Keratinocyte (primary cell): Measurements from ENCODE around the gene TBR1. TPM values are rescaled to one million over a fixed set of nuclear protein-coding genes. Genes with fewer than 3 reads are reported as not detected.

Experiments
- DNase-seq: peaks from one replicate; pipeline ENCODE4 v3.0.0-alpha.2; 2011; ENCODE audit warnings: low read depth, missing footprints, low spot score
- FAIRE-seq: peaks from 2 replicates; lab custom pipeline; 2011; peaks lifted over from hg19 to GRCh38; lab: Jason Lieb, UNC
- H2AFZ ChIP-seq: 2 replicates; pipeline ENCODE4 v1.6.0; 2012; ENCODE audit warnings: low read length, control low read depth, inconsistent platforms; ENCODE audit not compliant: control insufficient read depth
- H3K27ac ChIP-seq: 2 replicates; pipeline ENCODE4 v1.5.1; 2011; ENCODE audit warnings: low read length; ENCODE audit not compliant: control insufficient read depth, insufficient read depth
- H3K27me3 ChIP-seq: 3 replicates; pipeline ENCODE4 v1.6.0; 2011; ENCODE audit warnings: low read length; ENCODE audit not compliant: control insufficient read depth, insufficient read depth; ENCODE audit errors: extremely low read depth
- H3K36me3 ChIP-seq, 2 experiments: 2 replicates in 1 of 2; 3 replicates in 1 of 2; pipeline ENCODE4 v1.5.1; 2011; ENCODE audit warnings: low read length in 2 of 2, mild to moderate bottlenecking in 1 of 2; ENCODE audit not compliant: control insufficient read depth in 2 of 2, insufficient read depth in 2 of 2; ENCODE audit errors: extremely low read depth in 1 of 2
- H3K4me1 ChIP-seq: 3 replicates; pipeline ENCODE4 v1.5.1; 2011; ENCODE audit warnings: low read length; ENCODE audit not compliant: control insufficient read depth, insufficient read depth; ENCODE audit errors: extremely low read depth
- H3K4me2 ChIP-seq: 3 replicates; pipeline ENCODE4 v1.6.0; 2011; ENCODE audit warnings: low read depth, low read length; ENCODE audit not compliant: control insufficient read depth, insufficient read depth; ENCODE audit errors: extremely low read depth
- H3K4me3 ChIP-seq, 3 experiments: fragments of 200-600 bp in 1 of 3; sonication (generic) in 1 of 3; 2 replicates in 2 of 3; 3 replicates in 1 of 3; pipeline ENCODE4 v1.5.1; 2011 to 2016; ENCODE audit warnings: low read length in 3 of 3, mild to moderate bottlenecking in 3 of 3, control low read depth in 2 of 3, inconsistent platforms in 1 of 3, low read depth in 1 of 3, mixed read lengths in 1 of 3, mixed run types in 1 of 3, moderate library complexity in 1 of 3; ENCODE audit not compliant: control insufficient read depth in 2 of 3, insufficient read depth in 2 of 3; ENCODE audit errors: extremely low read depth in 1 of 3
- H3K79me2 ChIP-seq: 2 replicates; pipeline ENCODE4 v1.6.0; 2012; ENCODE audit warnings: low read length; ENCODE audit not compliant: control insufficient read depth, insufficient read depth
- H3K9ac ChIP-seq: 3 replicates; pipeline ENCODE4 v1.6.0; 2011; ENCODE audit warnings: low read length; ENCODE audit not compliant: control insufficient read depth, insufficient read depth; ENCODE audit errors: extremely low read depth
- H3K9me1 ChIP-seq: 3 replicates; pipeline ENCODE4 v1.6.0; 2011; ENCODE audit warnings: low read length; ENCODE audit not compliant: control insufficient read depth, insufficient read depth; ENCODE audit errors: extremely low read depth
- H3K9me3 ChIP-seq: 2 replicates; pipeline ENCODE4 v1.5.1; 2012; ENCODE audit warnings: low read depth, low read length; ENCODE audit not compliant: control insufficient read depth
- H4K20me1 ChIP-seq: 3 replicates; pipeline ENCODE4 v1.6.0; 2011; ENCODE audit warnings: low read length; ENCODE audit not compliant: control insufficient read depth, insufficient read depth; ENCODE audit errors: extremely low read depth
- EZH2 ChIP-seq: IDR thresholded peaks from one replicate; pipeline ENCODE4 v1.6.1; 2012; ENCODE audit warnings: inconsistent platforms, mild to moderate bottlenecking, low read length, moderate library complexity
- dilution Hi-C: fragments of 300-500 bp; cut with MboI; formaldehyde crosslinking; loops from one replicate; pipeline ENCODE4 v1.7.0; 2020; ENCODE audit warnings: low sequenced_read_pairs; ENCODE audit not compliant: extremely low pct_ligation_motif_present
- polyA plus RNA-seq, 5 experiments: library from polyadenylated mRNA; depleted of rRNA in 3 of 5; stranded (reverse) in 3 of 5; stranded (forward) in 1 of 5; unstranded in 1 of 5; fragments of >200 nt; gene quantifications; 1 replicate in 1 of 5; 2 replicates in 3 of 5; 3 replicates in 1 of 5; pipeline versions ENCODE4 v1.2.1 to v1.2.3, GENCODE V29; 2011 to 2012; ENCODE audit warnings: missing spikeins in 2 of 5, low read depth in 1 of 5, low replicate concordance in 1 of 5
- TF ChIP-seq, protein P1 (sequence below), 3 experiments: IDR thresholded peaks in 1 of 3; conservative IDR thresholded peaks in 1 of 3; optimal IDR thresholded peaks in 1 of 3; 2 replicates in 2 of 3; 3 replicates in 1 of 3; pipeline versions ENCODE3 to v1.5.1; 2011; ENCODE audit warnings: low read length in 3 of 3, mild to moderate bottlenecking in 3 of 3, moderate library complexity in 2 of 3, control low read depth in 1 of 3, inconsistent platforms in 1 of 3; ENCODE audit not compliant: insufficient read depth in 2 of 3; ENCODE audit errors: extremely low read depth in 1 of 3

Gene TBR1
- polyA plus RNA-seq, 1 donor (not counting 4 experiments of a cell fraction or from before 2014, with no cell fraction given), result 0.03 TPM

DNA sequence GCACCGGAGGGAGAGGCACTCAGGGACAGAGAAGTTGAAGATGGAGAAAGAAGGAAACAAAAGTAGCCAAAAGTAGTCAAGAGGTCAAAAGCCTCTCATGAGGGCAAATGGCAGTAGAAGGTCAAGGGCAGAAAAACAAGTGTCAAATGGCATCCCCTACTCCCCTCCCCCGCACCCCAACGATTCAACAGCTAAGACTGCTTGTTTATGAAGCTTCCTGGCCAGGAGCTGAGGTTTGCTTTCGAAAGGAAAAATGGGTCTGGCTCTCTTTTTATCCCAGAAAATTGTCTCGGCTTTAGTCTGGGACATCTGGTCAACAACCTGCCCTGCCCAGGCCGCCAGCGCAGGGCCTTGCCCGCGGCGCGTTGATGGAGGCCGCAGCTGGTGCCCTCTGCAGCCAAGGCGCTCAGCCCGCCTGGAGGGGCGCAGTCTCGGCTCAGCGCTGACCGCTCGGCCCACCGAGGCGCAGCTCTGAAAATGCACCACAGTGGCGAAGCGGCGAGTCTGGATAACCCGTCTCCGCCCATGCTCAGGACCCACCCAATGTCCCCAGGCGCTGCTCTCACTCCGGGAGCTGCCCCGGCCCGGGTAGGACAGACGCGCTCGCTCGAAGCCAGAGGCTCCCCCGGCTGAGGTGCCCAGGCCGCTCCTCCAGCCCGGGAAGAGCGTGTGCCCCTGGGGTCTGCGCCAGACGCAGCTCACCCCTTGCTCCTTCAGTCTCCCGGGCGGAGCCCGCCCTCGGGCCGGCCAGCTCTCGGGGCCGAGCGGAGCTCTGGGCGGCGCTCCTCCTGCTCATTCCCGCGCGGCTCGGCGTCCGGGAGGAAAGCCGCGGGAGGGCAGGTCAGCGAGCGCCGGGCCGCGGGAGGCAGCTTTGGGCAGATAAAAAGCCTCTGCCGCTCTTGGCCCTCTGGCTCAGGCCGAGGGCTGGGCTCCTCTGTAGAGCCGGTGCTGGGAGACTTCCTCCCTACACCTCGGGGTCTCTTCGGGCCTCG is 1.8 kb upstream of the TBR1 start:
- peaks cover 11% of the 10 kb centered on the region for H3K4me1 ChIP-seq
- TF ChIP-seq EZH2, result peak; percentile 9
- TF ChIP-seq, protein P1, sequence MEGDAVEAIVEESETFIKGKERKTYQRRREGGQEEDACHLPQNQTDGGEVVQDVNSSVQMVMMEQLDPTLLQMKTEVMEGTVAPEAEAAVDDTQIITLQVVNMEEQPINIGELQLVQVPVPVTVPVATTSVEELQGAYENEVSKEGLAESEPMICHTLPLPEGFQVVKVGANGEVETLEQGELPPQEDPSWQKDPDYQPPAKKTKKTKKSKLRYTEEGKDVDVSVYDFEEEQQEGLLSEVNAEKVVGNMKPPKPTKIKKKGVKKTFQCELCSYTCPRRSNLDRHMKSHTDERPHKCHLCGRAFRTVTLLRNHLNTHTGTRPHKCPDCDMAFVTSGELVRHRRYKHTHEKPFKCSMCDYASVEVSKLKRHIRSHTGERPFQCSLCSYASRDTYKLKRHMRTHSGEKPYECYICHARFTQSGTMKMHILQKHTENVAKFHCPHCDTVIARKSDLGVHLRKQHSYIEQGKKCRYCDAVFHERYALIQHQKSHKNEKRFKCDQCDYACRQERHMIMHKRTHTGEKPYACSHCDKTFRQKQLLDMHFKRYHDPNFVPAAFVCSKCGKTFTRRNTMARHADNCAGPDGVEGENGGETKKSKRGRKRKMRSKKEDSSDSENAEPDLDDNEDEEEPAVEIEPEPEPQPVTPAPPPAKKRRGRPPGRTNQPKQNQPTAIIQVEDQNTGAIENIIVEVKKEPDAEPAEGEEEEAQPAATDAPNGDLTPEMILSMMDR (optimal IDR thresholded peaks at IDR 0.05 in 1 of 3, IDR thresholded peaks at IDR 0.05 in 1 of 3, conservative IDR thresholded peaks at IDR 0.05 in 1 of 3; ENCODE audit: extremely low read depth in 1 of 3, insufficient read depth in 2 of 3, low read length in 3 of 3), result peak in 1 of 3 experiments; percentile 4
- dilution Hi-C loops, result no loop called here
- peaks cover 1 to 3% of the 10 kb centered on the region in 2 experiments for H3K36me3 ChIP-seq
- no peaks in the 10 kb centered on the region for H3K9me1 ChIP-seq
- H3K4me2 ChIP-seq, result peak overlapping the region; percentile 85
- H4K20me1 ChIP-seq, result peaks cover 4% of the 10 kb centered on the region
- FAIRE-seq (no peak), DNase-seq (no peak)
- no peak overlapping the region for H3K9ac ChIP-seq
- peaks cover 54% of the 10 kb centered on the region for H3K27me3 ChIP-seq
- H3K79me2 ChIP-seq, result no peaks in the 10 kb centered on the region
- no peak overlapping the region for H2AFZ ChIP-seq
- no peaks in the 10 kb centered on the region for H3K9me3 ChIP-seq
- peak overlapping the region; percentile 10 to 59 (median 55) for H3K4me3 ChIP-seq
- H3K27ac ChIP-seq, result no peak overlapping the region

DNA sequence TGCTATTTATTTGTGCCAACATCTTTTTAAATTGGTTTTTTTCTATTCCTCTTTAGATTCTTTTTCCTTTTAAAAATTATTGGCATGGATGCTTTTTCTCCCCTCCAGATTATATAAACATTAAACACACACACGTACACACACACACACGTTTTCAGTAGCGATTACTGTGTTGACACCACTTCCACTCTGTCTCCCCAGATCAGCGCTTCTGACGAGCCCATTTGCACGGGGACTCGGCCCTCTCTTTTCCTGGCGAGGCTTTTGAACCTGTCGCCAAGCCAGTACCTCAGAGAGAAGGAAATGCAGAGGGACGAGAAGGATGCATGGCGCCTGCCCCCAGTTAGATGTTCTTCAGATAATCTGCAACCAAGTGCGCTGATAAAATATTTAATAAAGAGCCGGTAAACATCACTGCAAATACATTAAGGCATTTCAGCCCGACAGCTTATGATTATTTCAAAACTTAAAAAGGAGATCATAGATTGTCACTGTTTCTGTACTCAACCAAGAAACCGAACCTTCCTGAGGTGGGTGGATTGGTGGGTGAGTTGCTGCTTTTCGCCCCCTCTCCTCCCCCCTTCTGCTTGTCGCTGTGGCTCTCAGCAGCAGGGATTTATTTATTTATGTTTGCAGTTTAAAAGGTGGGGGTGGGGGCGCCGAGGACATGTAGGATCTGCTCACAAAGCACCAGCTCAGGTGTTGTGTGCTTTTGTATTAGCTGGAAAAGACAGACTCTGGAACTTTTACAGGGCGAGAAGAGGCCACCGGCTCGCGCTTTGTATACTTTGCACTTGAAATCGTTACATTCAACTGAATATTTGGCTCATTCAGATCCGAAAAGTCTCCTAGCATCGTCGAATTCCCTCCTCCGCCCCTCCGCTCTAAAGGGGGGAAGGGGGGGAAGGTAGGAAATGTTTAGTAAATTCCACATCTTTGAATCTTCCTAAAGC is 787 bp upstream of the TBR1 start:
- dilution Hi-C loops, result no loop called here
- no peak for DNase-seq
- Histone ChIP-seq H3K27me3 (peaks cover 58% of the 10 kb centered on the region), H3K36me3 (no peaks in the 10 kb centered on the region), H3K9me3 (no peaks in the 10 kb centered on the region), H3K9me1 (no peaks in the 10 kb centered on the region), H3K9ac (no peak overlapping the region), H3K4me1 (peaks cover 11% of the 10 kb centered on the region), H4K20me1 (peaks cover 4% of the 10 kb centered on the region), H3K4me2 (peak overlapping the region; percentile 85), H2AFZ (no peak overlapping the region), H3K79me2 (no peaks in the 10 kb centered on the region), H3K27ac (no peak overlapping the region), H3K4me3 (peak overlapping the region in 2 of 3 experiments; percentile 55 to 59)
- TF ChIP-seq EZH2, result peak; percentile 72
- TF ChIP-seq, protein P1 (optimal IDR thresholded peaks at IDR 0.05 in 1 of 3, IDR thresholded peaks at IDR 0.05 in 1 of 3, conservative IDR thresholded peaks at IDR 0.05 in 1 of 3; ENCODE audit: extremely low read depth in 1 of 3, insufficient read depth in 2 of 3, low read length in 3 of 3), result no peak
- no peak for FAIRE-seq
